ENCODE data around the gene SCGB1D1.

GRCh38 chr11:62141111-62142042 is 48.6 kb upstream of the SCGB1D1 start:
- TF ChIP-seq ELF4 (IDR thresholded peaks at IDR 0.05) (no peak), FOXA1 (IDR thresholded peaks at IDR 0.05) (no peak), HDGF (IDR thresholded peaks at IDR 0.05; ENCODE audit: borderline replicate concordance) (no peak), FOXM1 (IDR thresholded peaks at IDR 0.05; ENCODE audit: borderline replicate concordance) (no peak), ZNF384 (IDR thresholded peaks at IDR 0.05) (no peak), SP1 (IDR thresholded peaks at IDR 0.05) (no peak), BHLHE40 (IDR thresholded peaks at IDR 0.05; ENCODE audit: borderline replicate concordance) (no peak), FOXK2 (IDR thresholded peaks at IDR 0.05) (no peak), NFRKB (IDR thresholded peaks at IDR 0.05) (no peak), TARDBP (IDR thresholded peaks at IDR 0.05) (no peak), SUZ12 (IDR thresholded peaks at IDR 0.05) (no peak), LEF1 (IDR thresholded peaks at IDR 0.05; ENCODE audit: borderline replicate concordance) (no peak), PKNOX1 (IDR thresholded peaks at IDR 0.05) (no peak), CTBP1 (IDR thresholded peaks at IDR 0.05; ENCODE audit: borderline replicate concordance) (no peak)

Data from HEK293T (cell line).